Prostate gland (tissue), 2 donors: ENCODE results near the gene BRSK2. TPM values are rescaled to one million over a fixed set of nuclear protein-coding genes. Genes with fewer than 3 reads are reported as not detected.

Experiments
- DNase-seq: peaks from one replicate; pipeline ENCODE4 v3.0.0-alpha.2; 2019; ENCODE audit warnings: low spot score
- H3K27ac ChIP-seq, 2 donors: fragments of 200-600 bp; sonication (generic); 2 replicates each; pipeline ENCODE4 v1.5.1; 2017 to 2019
- H3K27me3 ChIP-seq: fragments of 200-600 bp; sonication (generic); replicated peaks from 2 replicates; pipeline ENCODE4 v1.5.1; 2019; ENCODE audit not compliant: insufficient read depth
- H3K36me3 ChIP-seq, 2 donors: fragments of 200-600 bp; sonication (generic); 1 replicate in 1 of 2; 2 replicates in 1 of 2; pipeline versions ENCODE4 v1.5.1 to v1.8.1; 2017 to 2019
- H3K4me1 ChIP-seq: fragments of 200-600 bp; sonication (generic); replicated peaks from 2 replicates; pipeline ENCODE4 v1.5.1; 2019
- H3K4me3 ChIP-seq, 2 donors: fragments of 200-600 bp; sonication (generic); 2 replicates each; pipeline ENCODE4 v1.5.1; 2017 to 2019
- H3K9me3 ChIP-seq: fragments of 200-600 bp; sonication (generic); 2 replicates; pipeline ENCODE4 v1.5.1; 2017
- CTCF ChIP-seq, 4 experiments: fragments of 200-600 bp in 2 of 4; fragments of 450-650 bp in 2 of 4; sonication (generic) in 2 of 4; IDR thresholded peaks; 1 replicate in 3 of 4; 2 replicates in 1 of 4; pipeline ENCODE4 v1.5.1; 2016 to 2019; ENCODE audit warnings: antibody characterized with exemption in 4 of 4, mild to moderate bottlenecking in 2 of 4, moderate library complexity in 2 of 4
- POLR2A ChIP-seq: fragments of 450-650 bp; IDR thresholded peaks from one replicate; pipeline ENCODE4 v1.6.1; 2016; ENCODE audit warnings: antibody characterized with exemption, mild to moderate bottlenecking
- POLR2AphosphoS5 ChIP-seq: sonication (generic); formaldehyde crosslinking; IDR thresholded peaks from one replicate; pipeline ENCODE4 v1.6.1; 2017; ENCODE audit warnings: antibody characterized with exemption
- WGBS: methylation state at CpG from one replicate; pipeline ENCODE4 v1.1.5; 2018; 5-methylcytosine and 5-hydroxymethylcytosine counted together
- intact Hi-C: fragments of 100-400 bp; cut with DNase I; formaldehyde crosslinking; loops from one replicate; pipeline ENCODE4 v1.14.2; 2022
- total RNA-seq, 2 donors: library from RNA; depleted of rRNA; stranded (reverse); fragments of >200 nt; gene quantifications; one replicate each; pipeline ENCODE4 v1.1.0, GENCODE V29; 2016

BRSK2 gene
- total RNA-seq, 2 donors from 2014 or later, result 0.96 to 29.7 TPM

GRCh38 chr11:1500466-1501420 lies 111.0 kb downstream of the BRSK2 start:
- H3K36me3 ChIP-seq, result no peaks in the 10 kb centered on the region
- no peaks in the 10 kb centered on the region for H3K27me3 ChIP-seq
- no peak overlapping the region for H3K4me3 ChIP-seq
- DNase-seq, result no peak
- H3K27ac ChIP-seq, result no peak overlapping the region
- intact Hi-C loops, result no loop called here
- H3K9me3 ChIP-seq, result no peaks in the 10 kb centered on the region
- 86% methylated on average over 28 of the region's 28 CpGs for WGBS
- TF ChIP-seq POLR2A (no peak), POLR2AphosphoS5 (no peak), CTCF (IDR thresholded peaks at IDR 0.05) (no peak)
- peaks cover 29% of the 10 kb centered on the region for H3K4me1 ChIP-seq

- no peak for DNase-seq
- H3K27ac ChIP-seq, result no peak overlapping the region
- 86% methylated on average over 25 of the region's 25 CpGs for WGBS
- no peak for TF ChIP-seq CTCF (IDR thresholded peaks at IDR 0.05)
- TF ChIP-seq POLR2AphosphoS5, result no peak
- no peak for TF ChIP-seq POLR2A
- H3K36me3 ChIP-seq, result no peaks in the 10 kb centered on the region
- H3K4me1 ChIP-seq, result peaks cover 29% of the 10 kb centered on the region
- no peaks in the 10 kb centered on the region for H3K9me3 ChIP-seq
- intact Hi-C loops, result no loop called here
- no peaks in the 10 kb centered on the region for H3K27me3 ChIP-seq
- H3K4me3 ChIP-seq, result no peak overlapping the region
Measured at GRCh38 chr11:1501421-1502167, 111.9 kb downstream of the BRSK2 start.

- WGBS, result 78% methylated on average over 20 of the region's 24 CpGs
- no peak for DNase-seq
- H3K4me3 ChIP-seq, result no peak overlapping the region
- H3K4me1 ChIP-seq, result peaks cover 29% of the 10 kb centered on the region
- H3K27ac ChIP-seq, result peak overlapping the region; percentile 38 to 48
- no peaks in the 10 kb centered on the region for H3K36me3 ChIP-seq
- intact Hi-C loops, result no loop called here
- no peaks in the 10 kb centered on the region for H3K9me3 ChIP-seq
- H3K27me3 ChIP-seq, result no peaks in the 10 kb centered on the region
- TF ChIP-seq CTCF (IDR thresholded peaks at IDR 0.05) (no peak), POLR2AphosphoS5 (no peak), POLR2A (no peak)
Measured at GRCh38 chr11:1502168-1502953, 112.6 kb downstream of the BRSK2 start.

DNA sequence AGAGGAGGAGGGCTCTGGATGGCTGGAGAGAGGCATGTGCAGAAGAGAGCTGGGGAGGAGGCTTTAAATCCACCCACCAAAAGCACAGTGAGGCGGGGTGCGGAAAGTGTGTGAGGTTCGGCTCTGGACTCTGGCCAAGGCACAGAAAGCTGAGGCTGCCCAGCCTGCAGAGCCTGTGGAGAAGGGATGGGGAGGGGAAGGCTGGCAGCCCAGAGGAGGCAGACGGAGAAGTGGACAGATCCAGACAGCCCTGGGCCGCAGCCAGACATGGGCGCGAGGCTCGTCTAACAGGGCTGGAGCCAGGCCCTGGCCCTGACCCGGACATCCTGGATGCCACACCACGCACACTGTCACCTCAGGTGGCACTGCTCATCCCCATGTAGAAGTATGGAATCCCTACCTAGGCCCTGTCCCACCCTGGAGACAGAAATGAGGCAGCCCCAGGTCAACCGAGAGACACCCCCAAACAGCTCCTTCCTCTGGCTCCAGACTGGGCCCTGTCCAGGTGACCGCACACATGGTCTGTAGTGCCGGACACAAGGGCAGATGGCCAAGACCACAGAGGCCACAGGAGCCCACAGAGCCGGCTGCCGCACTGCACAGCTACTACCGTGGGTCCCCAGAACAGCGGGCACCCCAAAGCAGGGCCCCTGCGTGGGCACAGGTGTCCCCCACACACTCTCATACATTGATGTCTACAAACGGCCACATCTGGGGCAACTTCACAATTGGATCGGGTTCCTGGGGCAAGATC lies 113.4 kb downstream of the BRSK2 start:
- Histone ChIP-seq H3K27me3 (no peaks in the 10 kb centered on the region), H3K36me3 (no peaks in the 10 kb centered on the region), H3K4me1 (peaks cover 36% of the 10 kb centered on the region), H3K27ac (peak overlapping the region; percentile 64 to 75), H3K4me3 (no peak overlapping the region), H3K9me3 (no peaks in the 10 kb centered on the region)
- intact Hi-C loops, result no loop called here
- TF ChIP-seq POLR2AphosphoS5 (peak; percentile 72), CTCF (IDR thresholded peaks at IDR 0.05) (peak in 1 of 4 experiments; percentile 4), POLR2A (no peak)
- WGBS, result 33% methylated on average over 14 of the region's 20 CpGs
- peak; percentile 88 for DNase-seq
